Endothelial cell of umbilical vein (primary cell): ENCODE results near the gene B3GALT5. TPM values are rescaled to one million over a fixed set of nuclear protein-coding genes. Genes with fewer than 3 reads are reported as not detected.

Experiments
- BruUV-seq: library from RNA; stranded (reverse); fragments of 400-500 nt; replicated peaks from 2 replicates; lab custom pipeline; 2021; lab: Mats Ljungman, UMichigan
- CTCF ChIA-PET: fragments of 300-600, 350-600 bp; sonication (Branson Sonifier 250); formaldehyde crosslinking; loops from one replicate; lab custom pipeline; 2021; ENCODE audit warnings: antibody characterized with exemption, inconsistent platforms; lab: Charles Lee
- POLR2A ChIA-PET: fragments of 300-600, 350-600 bp; sonication (Branson Sonifier 250); formaldehyde crosslinking; loops from one replicate; lab custom pipeline; 2021; ENCODE audit warnings: antibody characterized with exemption, inconsistent platforms; lab: Charles Lee
- DNase-seq: peaks from one replicate; pipeline ENCODE4 v3.0.0-alpha.2; 2011; ENCODE audit warnings: low read depth, low spot score
- FAIRE-seq: peaks from 2 replicates; lab custom pipeline; 2011; peaks lifted over from hg19 to GRCh38; lab: Jason Lieb, UNC
- H2AFZ ChIP-seq: 2 replicates; pipeline ENCODE4 v1.6.0; 2012; ENCODE audit warnings: low read depth, low read length, control low read depth, inconsistent platforms
- H3K27ac ChIP-seq: 2 replicates; pipeline ENCODE4 v1.5.1; 2011; ENCODE audit warnings: low read depth, mild to moderate bottlenecking, control low read depth, low read length, moderate library complexity; ENCODE audit not compliant: insufficient read depth
- H3K27me3 ChIP-seq, 2 experiments: 2 replicates each; pipeline versions ENCODE4 v1.6.0 to v1.6.1; 2011; ENCODE audit warnings: low read length in 2 of 2, mixed read lengths in 1 of 2; ENCODE audit not compliant: control insufficient read depth in 2 of 2, insufficient read depth in 2 of 2
- H3K36me3 ChIP-seq, 2 experiments: 2 replicates in 1 of 2; 3 replicates in 1 of 2; pipeline ENCODE4 v1.5.1; 2011; ENCODE audit warnings: low read length in 2 of 2, mild to moderate bottlenecking in 1 of 2, moderate library complexity in 1 of 2; ENCODE audit not compliant: control insufficient read depth in 2 of 2, insufficient read depth in 2 of 2; ENCODE audit errors: extremely low read depth in 1 of 2
- H3K4me1 ChIP-seq: 3 replicates; pipeline ENCODE4 v1.5.1; 2011; ENCODE audit warnings: mild to moderate bottlenecking, low read length; ENCODE audit not compliant: control insufficient read depth, insufficient read depth; ENCODE audit errors: extremely low read depth
- H3K4me2 ChIP-seq: 2 replicates; pipeline ENCODE4 v1.6.1; 2011; ENCODE audit warnings: low read length, control low read depth, mixed read lengths; ENCODE audit not compliant: insufficient read depth
- H3K4me3 ChIP-seq, 3 experiments: fragments of 200-600 bp in 1 of 3; sonication (generic), shearing (Covaris generic) in 1 of 3; replicated peaks in 1 of 3; 2 replicates each; pipeline ENCODE4 v1.5.1; 2011 to 2016; ENCODE audit warnings: control low read depth in 3 of 3, low read length in 3 of 3, mild to moderate bottlenecking in 2 of 3, inconsistent platforms in 1 of 3, low read depth in 1 of 3, moderate library complexity in 1 of 3; ENCODE audit not compliant: insufficient read depth in 1 of 3
- H3K79me2 ChIP-seq: 2 replicates; pipeline ENCODE4 v1.6.0; 2012; ENCODE audit warnings: low read length, inconsistent platforms; ENCODE audit not compliant: control insufficient read depth, insufficient read depth
- H3K9ac ChIP-seq: replicated peaks from 2 replicates; pipeline ENCODE3; 2011; ENCODE audit warnings: low read length, control low read depth; ENCODE audit not compliant: insufficient read depth; ENCODE audit errors: extremely low read depth
- H3K9me1 ChIP-seq: replicated peaks from 3 replicates; pipeline ENCODE4 v1.6.0; 2011; ENCODE audit warnings: mild to moderate bottlenecking, low read length; ENCODE audit not compliant: control insufficient read depth, insufficient read depth; ENCODE audit errors: extremely low read depth
- H3K9me3 ChIP-seq: replicated peaks from 2 replicates; pipeline ENCODE4 v1.5.1; 2012; ENCODE audit warnings: low read length, inconsistent platforms; ENCODE audit not compliant: control insufficient read depth, insufficient read depth
- H4K20me1 ChIP-seq: replicated peaks from 2 replicates; pipeline ENCODE3; 2011; ENCODE audit warnings: mild to moderate bottlenecking, low read length; ENCODE audit not compliant: control insufficient read depth, insufficient read depth; ENCODE audit errors: extremely low read depth
- EZH2 ChIP-seq: IDR thresholded peaks from 2 replicates; pipeline ENCODE4 v1.6.1; 2012; ENCODE audit warnings: borderline replicate concordance, low read depth, mild to moderate bottlenecking, moderate library complexity, low read length, inconsistent platforms; ENCODE audit not compliant: severe bottlenecking
- FOS ChIP-seq: IDR thresholded peaks from 2 replicates; pipeline ENCODE4 v1.6.1; 2011; ENCODE audit warnings: mild to moderate bottlenecking, low read length, moderate library complexity, borderline replicate concordance; ENCODE audit not compliant: insufficient read depth
- GATA2 ChIP-seq: IDR thresholded peaks from 2 replicates; pipeline ENCODE4 v1.7.0; 2011; ENCODE audit warnings: low read depth, mild to moderate bottlenecking, moderate library complexity, mixed read lengths, low read length; ENCODE audit not compliant: insufficient read length, insufficient read depth
- JUN ChIP-seq: IDR thresholded peaks from 2 replicates; pipeline ENCODE4 v1.6.1; 2011; ENCODE audit warnings: borderline replicate concordance, low read depth; ENCODE audit not compliant: insufficient read length, insufficient read depth
- MYC ChIP-seq: IDR thresholded peaks from one replicate; pipeline ENCODE4 v1.6.1; 2011; ENCODE audit warnings: mild to moderate bottlenecking, low read depth, low read length
- POLR2A ChIP-seq: IDR thresholded peaks from 2 replicates; pipeline ENCODE4 v1.6.1; 2012; ENCODE audit warnings: low read depth, mild to moderate bottlenecking, control low read depth, low read length
- POLR2AphosphoS5 ChIP-seq: IDR thresholded peaks from 2 replicates; pipeline ENCODE4 v1.6.1; 2012; ENCODE audit warnings: low read depth, mild to moderate bottlenecking, control low read depth, low read length, moderate library complexity; ENCODE audit not compliant: insufficient read depth
- dilution Hi-C: fragments of 300-500 bp; cut with MboI; formaldehyde crosslinking; loops from one replicate; pipeline ENCODE4 v1.15.0; 2019; ENCODE audit warnings: low sequenced_read_pairs; ENCODE audit not compliant: extremely low pct_ligation_motif_present
- intact Hi-C: fragments of 100-400 bp; cut with micrococcal nuclease; formaldehyde crosslinking; loops from one replicate; pipeline ENCODE4 v1.10.0; 2022
- polyA plus RNA-seq, 4 experiments: library from polyadenylated mRNA; depleted of rRNA in 3 of 4; stranded (reverse) in 3 of 4; unstranded in 1 of 4; fragments of >200 nt; gene quantifications; 2 replicates each; pipeline versions ENCODE4 v1.2.1 to v1.2.3, GENCODE V29; 2011 to 2012; ENCODE audit warnings: missing spikeins in 1 of 4
- total RNA-seq: library from RNA; stranded (reverse); gene quantifications from 2 replicates; pipeline ENCODE4 v1.2.3, GENCODE V29; 2021
- TF ChIP-seq, protein P1 (sequence below): IDR thresholded peaks from 2 replicates; pipeline ENCODE4 v1.6.1; 2011; ENCODE audit not compliant: insufficient read depth, insufficient read length
- TF ChIP-seq, protein P2 (sequence below), 2 donors: IDR thresholded peaks; 1 replicate in 1 of 2; 2 replicates in 1 of 2; pipeline ENCODE4 v1.5.1; 2011; ENCODE audit warnings: low read length in 2 of 2, mild to moderate bottlenecking in 2 of 2, moderate library complexity in 2 of 2, control low read depth in 1 of 2, inconsistent platforms in 1 of 2, low read depth in 1 of 2; ENCODE audit not compliant: insufficient read depth in 1 of 2; ENCODE audit errors: extremely low read depth in 1 of 2

Gene B3GALT5
- total and polyA plus RNA-seq, 2 donors (not counting 3 experiments of a cell fraction or from before 2014, with no cell fraction given) = 0.04 TPM; not detected in 1

DNA sequence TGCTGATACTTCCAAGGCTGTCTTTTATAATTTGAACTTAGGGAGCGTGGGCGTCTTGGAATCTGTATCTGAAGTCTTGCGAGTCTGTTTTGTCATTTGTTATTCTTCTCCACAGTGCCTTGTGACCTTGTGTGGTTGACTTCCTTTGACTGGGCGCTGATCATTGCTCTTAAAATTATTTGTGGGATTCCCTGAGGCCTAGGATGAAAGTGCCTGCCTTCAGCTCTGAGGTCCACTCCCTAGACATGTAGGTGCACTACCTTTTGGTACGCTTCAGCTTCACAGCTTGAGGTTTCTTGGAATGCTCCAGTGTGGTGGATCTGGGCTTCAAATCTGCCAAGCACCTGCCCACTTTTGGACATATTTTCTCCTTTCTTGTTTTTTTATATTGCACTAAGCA, 82.0 kb downstream of the B3GALT5 start:
- dilution Hi-C loops = no loop called here
- H3K4me3 ChIP-seq = no peak overlapping the region
- no peak overlapping the region for H3K27ac ChIP-seq
- intact Hi-C loops = no loop called here
- H3K4me2 ChIP-seq = no peak overlapping the region
- H3K9me1 ChIP-seq = no peaks in the 10 kb centered on the region
- DNase-seq (no peak), FAIRE-seq (no peak)
- H2AFZ ChIP-seq = no peak overlapping the region
- no peak overlapping the region for H3K9ac ChIP-seq
- no peak for TF ChIP-seq FOS
- TF ChIP-seq GATA2 = no peak
- TF ChIP-seq, protein P1, sequence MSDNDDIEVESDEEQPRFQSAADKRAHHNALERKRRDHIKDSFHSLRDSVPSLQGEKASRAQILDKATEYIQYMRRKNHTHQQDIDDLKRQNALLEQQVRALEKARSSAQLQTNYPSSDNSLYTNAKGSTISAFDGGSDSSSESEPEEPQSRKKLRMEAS = no peak
- TF ChIP-seq POLR2AphosphoS5 = no peak
- no peak for TF ChIP-seq POLR2A
- TF ChIP-seq, protein P2, sequence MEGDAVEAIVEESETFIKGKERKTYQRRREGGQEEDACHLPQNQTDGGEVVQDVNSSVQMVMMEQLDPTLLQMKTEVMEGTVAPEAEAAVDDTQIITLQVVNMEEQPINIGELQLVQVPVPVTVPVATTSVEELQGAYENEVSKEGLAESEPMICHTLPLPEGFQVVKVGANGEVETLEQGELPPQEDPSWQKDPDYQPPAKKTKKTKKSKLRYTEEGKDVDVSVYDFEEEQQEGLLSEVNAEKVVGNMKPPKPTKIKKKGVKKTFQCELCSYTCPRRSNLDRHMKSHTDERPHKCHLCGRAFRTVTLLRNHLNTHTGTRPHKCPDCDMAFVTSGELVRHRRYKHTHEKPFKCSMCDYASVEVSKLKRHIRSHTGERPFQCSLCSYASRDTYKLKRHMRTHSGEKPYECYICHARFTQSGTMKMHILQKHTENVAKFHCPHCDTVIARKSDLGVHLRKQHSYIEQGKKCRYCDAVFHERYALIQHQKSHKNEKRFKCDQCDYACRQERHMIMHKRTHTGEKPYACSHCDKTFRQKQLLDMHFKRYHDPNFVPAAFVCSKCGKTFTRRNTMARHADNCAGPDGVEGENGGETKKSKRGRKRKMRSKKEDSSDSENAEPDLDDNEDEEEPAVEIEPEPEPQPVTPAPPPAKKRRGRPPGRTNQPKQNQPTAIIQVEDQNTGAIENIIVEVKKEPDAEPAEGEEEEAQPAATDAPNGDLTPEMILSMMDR (IDR thresholded peaks at IDR 0.05; ENCODE audit: extremely low read depth in 1 of 2, insufficient read depth in 1 of 2, low read depth in 1 of 2, low read length in 2 of 2) = no peak
- TF ChIP-seq MYC = no peak
- no peak for TF ChIP-seq EZH2
- no peak for TF ChIP-seq JUN
- BruUV-seq = no TSS peak
- no peaks in the 10 kb centered on the region for H3K36me3 ChIP-seq
- no peaks in the 10 kb centered on the region for H3K4me1 ChIP-seq
- H3K27me3 ChIP-seq = no peaks in the 10 kb centered on the region
- no peaks in the 10 kb centered on the region for H4K20me1 ChIP-seq
- ChIA-PET POLR2A (no interaction called here), CTCF (no interaction called here)
- H3K9me3 ChIP-seq = no peaks in the 10 kb centered on the region
- no peaks in the 10 kb centered on the region for H3K79me2 ChIP-seq
